HG03378 (cell line): ENCODE results near the gene TAF9B.
A peak's percentile ranks its signal among the peaks of the same experiment; 100 is the strongest.
"Not testable (repeated sequence)": the region's sequence is repeated elsewhere in the genome, so short reads cannot be mapped to it uniquely, and the experiment has no call there.

Experiments used
- ATAC-seq: cut with Tn5 transposase; IDR thresholded peaks from one replicate; pipeline ENCODE4 v1.9.1; 2021; ENCODE audit warnings: mild to moderate bottlenecking, moderate library complexity; ENCODE audit not compliant: unreplicated experiment

The TAF9B gene

GRCh38 chrX:78116766-78117165 is 22.7 kb downstream of the TAF9B start:
- no peak for ATAC-seq

GRCh38 chrX:78116365-78116764 is 23.1 kb downstream of the TAF9B start:
- no peak for ATAC-seq

GRCh38 chrX:78111140-78111931 is 28.1 kb downstream of the TAF9B start:
- no peak for ATAC-seq

GRCh38 chrX:78109458-78109857 is 30.0 kb downstream of the TAF9B start:
- no peak for ATAC-seq

GRCh38 chrX:78106651-78106986 is 32.8 kb downstream of the TAF9B start:
- no peak for ATAC-seq

GRCh38 chrX:78105944-78106650 is 33.4 kb downstream of the TAF9B start:
- no peak for ATAC-seq

- ATAC-seq, result no peak
Measured at GRCh38 chrX:78104447-78105176, 34.8 kb downstream of the TAF9B start.

- ATAC-seq, result peak; percentile 90
Measured at GRCh38 chrX:78103623-78104446, 35.6 kb downstream of the TAF9B start, which contains the start of gene PGK1. Gene PGK1 (plus strand): TSS chrX:78104248. CDS start chrX:78104341, 93 bp downstream.

- no peak for ATAC-seq
Measured at GRCh38 chrX:78103001-78103622, 36.3 kb downstream of the TAF9B start.

GRCh38 chrX:78102091-78102490 is 37.4 kb downstream of the TAF9B start:
- ATAC-seq, result no peak

- ATAC-seq, result no peak
Measured at GRCh38 chrX:78098108-78098507, 41.3 kb downstream of the TAF9B start.

GRCh38 chrX:78092296-78092695 is 47.2 kb downstream of the TAF9B start:
- peak; percentile 85 for ATAC-seq

- ATAC-seq, result not testable (repeated sequence)
Measured at GRCh38 chrX:78081413-78081812, 58.0 kb downstream of the TAF9B start.
